Trophoblast cell (in vitro differentiated cells and primary cell): ENCODE data around the gene SMLR1.

ENCODE experiments used
- DNase-seq, 2 donors: peaks; one replicate each; pipeline ENCODE4 v3.0.0-alpha.2; 2016
- H2AFZ ChIP-seq: 2 replicates; pipeline ENCODE4 v1.6.1; 2013; ENCODE audit warnings: low read length, moderate library complexity, mild to moderate bottlenecking; ENCODE audit not compliant: insufficient read depth, poor library complexity
- H2AK5ac ChIP-seq: 2 replicates; pipeline ENCODE4 v1.6.1; 2013; ENCODE audit warnings: mild to moderate bottlenecking, low read length
- H2BK120ac ChIP-seq: 2 replicates; pipeline ENCODE4 v1.6.1; 2013; ENCODE audit warnings: low read length, mild to moderate bottlenecking, moderate library complexity; ENCODE audit not compliant: insufficient read depth, poor library complexity
- H2BK12ac ChIP-seq: 2 replicates; pipeline ENCODE4 v1.6.1; 2013; ENCODE audit warnings: mild to moderate bottlenecking, low read length, moderate library complexity
- H2BK5ac ChIP-seq: 2 replicates; pipeline ENCODE4 v1.6.1; 2013; ENCODE audit warnings: low read length, low read depth, moderate library complexity, mild to moderate bottlenecking; ENCODE audit not compliant: poor library complexity
- H3K14ac ChIP-seq: 2 replicates; pipeline ENCODE4 v1.6.1; 2013; ENCODE audit warnings: mild to moderate bottlenecking, low read length
- H3K18ac ChIP-seq: 2 replicates; pipeline ENCODE4 v1.6.1; 2013; ENCODE audit warnings: mild to moderate bottlenecking, low read length
- H3K23ac ChIP-seq: 2 replicates; pipeline ENCODE4 v1.6.1; 2013; ENCODE audit warnings: low read length
- H3K27ac ChIP-seq: 2 replicates; pipeline ENCODE4 v1.5.1; 2013; ENCODE audit warnings: low read depth, mild to moderate bottlenecking, inconsistent platforms, low read length, moderate library complexity
- H3K27me3 ChIP-seq: 2 replicates; pipeline ENCODE4 v1.6.1; 2013; ENCODE audit warnings: inconsistent platforms, mild to moderate bottlenecking, low read length, moderate library complexity; ENCODE audit not compliant: insufficient read depth
- H3K36me3 ChIP-seq, 2 experiments: 1 replicate in 1 of 2; 2 replicates in 1 of 2; pipeline ENCODE4 v1.6.1; 2013; ENCODE audit warnings: low read length in 2 of 2, mild to moderate bottlenecking in 2 of 2, moderate library complexity in 1 of 2; ENCODE audit not compliant: insufficient read depth in 2 of 2, control insufficient read depth in 1 of 2
- H3K4ac ChIP-seq: 2 replicates; pipeline ENCODE4 v1.6.1; 2013; ENCODE audit warnings: low read depth, mild to moderate bottlenecking, low read length, moderate library complexity
- H3K4me1 ChIP-seq, 2 experiments: 1 replicate in 1 of 2; 2 replicates in 1 of 2; pipeline ENCODE4 v1.6.1; 2013; ENCODE audit warnings: low read length in 2 of 2, mild to moderate bottlenecking in 2 of 2, moderate library complexity in 1 of 2; ENCODE audit not compliant: insufficient read depth in 2 of 2, control insufficient read depth in 1 of 2
- H3K4me2 ChIP-seq: 2 replicates; pipeline ENCODE4 v1.6.1; 2013; ENCODE audit warnings: inconsistent platforms, mild to moderate bottlenecking, low read length, moderate library complexity
- H3K4me3 ChIP-seq: 2 replicates; pipeline ENCODE4 v1.5.1; 2013; ENCODE audit warnings: mild to moderate bottlenecking, low read depth, low read length, inconsistent platforms
- H3K79me1 ChIP-seq: one replicate; pipeline ENCODE4 v1.6.1; 2013; ENCODE audit warnings: low read length
- H3K79me2 ChIP-seq: 2 replicates; pipeline ENCODE4 v1.6.1; 2013; ENCODE audit warnings: low read length, mild to moderate bottlenecking; ENCODE audit not compliant: control insufficient read depth, insufficient read depth, poor library complexity
- H3K9ac ChIP-seq: 2 replicates; pipeline ENCODE4 v1.6.1; 2013; ENCODE audit warnings: mild to moderate bottlenecking, low read length
- H3K9me3 ChIP-seq: 2 replicates; pipeline ENCODE4 v1.6.1; 2013; ENCODE audit warnings: low read depth, mild to moderate bottlenecking, control low read depth, inconsistent platforms, low read length; ENCODE audit not compliant: insufficient read depth
- H4K12ac ChIP-seq: 2 replicates; pipeline ENCODE4 v1.6.1; 2013; ENCODE audit warnings: low read depth, mild to moderate bottlenecking, low read length, moderate library complexity
- H4K8ac ChIP-seq: 2 replicates; pipeline ENCODE4 v1.6.1; 2013; ENCODE audit warnings: low read depth, mild to moderate bottlenecking, low read length, moderate library complexity
- H4K91ac ChIP-seq: one replicate; pipeline ENCODE4 v1.6.1; 2013; ENCODE audit warnings: low read depth, mild to moderate bottlenecking, low read length, moderate library complexity
- WGBS: extraction: QIAGEN DNeasy Blood & Tissue Kit; methylation state at CpG from one replicate; pipeline ENCODE4 v1.1.7; 2013; ENCODE audit warnings: missing lambda C conversion rate; ENCODE audit not compliant: insufficient read length, insufficient coverage; ENCODE audit errors: extremely low coverage; 5-methylcytosine and 5-hydroxymethylcytosine counted together

Gene SMLR1

DNA sequence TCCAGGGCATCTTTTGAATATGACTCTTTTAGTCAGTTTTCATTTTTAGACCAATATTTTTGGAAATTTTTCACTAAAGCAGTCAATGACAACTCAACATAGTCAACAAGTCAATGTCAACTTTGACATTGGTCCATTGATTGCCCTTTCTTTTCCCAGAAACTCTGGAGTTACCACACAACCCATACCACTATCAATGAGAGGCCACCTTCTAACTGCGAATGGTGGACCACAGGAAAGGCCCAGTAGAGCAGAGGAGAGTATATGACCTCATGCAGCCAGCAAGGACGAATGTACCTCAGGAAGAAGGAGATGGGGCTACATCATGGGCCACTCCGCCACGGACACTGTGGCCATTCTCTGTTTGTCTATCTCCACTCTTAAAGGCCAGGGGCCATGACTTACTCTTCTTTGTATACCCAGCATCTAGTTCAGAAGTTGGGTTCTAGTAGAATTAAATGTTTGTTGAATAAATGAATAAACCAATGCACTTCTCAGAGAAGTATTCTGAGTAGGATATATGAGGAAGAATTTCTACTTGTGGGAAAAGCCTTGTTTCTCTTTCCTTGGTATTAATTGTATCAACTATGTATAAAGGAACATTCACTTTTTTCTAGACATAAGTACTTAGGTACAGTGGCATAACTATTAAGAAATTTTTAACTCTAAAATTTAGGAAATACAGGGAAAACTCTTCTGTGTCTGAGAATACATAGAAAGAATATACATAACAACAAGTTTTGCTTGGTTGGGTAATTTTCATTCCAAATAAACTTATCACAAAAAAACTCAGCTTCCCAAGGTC, 562 bp upstream of the SMLR1 start:
- WGBS: no CpG with 5 or more reads among the region's 4 CpGs
- H4K12ac ChIP-seq: no peak overlapping the region
- no peak overlapping the region for H3K14ac ChIP-seq
- no peaks in the 10 kb centered on the region for H3K79me2 ChIP-seq
- no peaks in the 10 kb centered on the region for H3K4me1 ChIP-seq
- no peak overlapping the region for H2AK5ac ChIP-seq
- no peak overlapping the region for H3K9ac ChIP-seq
- H3K36me3 ChIP-seq: no peaks in the 10 kb centered on the region
- H3K27me3 ChIP-seq: no peaks in the 10 kb centered on the region
- H2BK120ac ChIP-seq: no peak overlapping the region
- H3K79me1 ChIP-seq: no peaks in the 10 kb centered on the region
- no peaks in the 10 kb centered on the region for H3K9me3 ChIP-seq
- H3K18ac ChIP-seq: no peak overlapping the region
- no peak overlapping the region for H2BK12ac ChIP-seq
- no peak overlapping the region for H3K4ac ChIP-seq
- H3K4me3 ChIP-seq: no peak overlapping the region
- H2BK5ac ChIP-seq: no peak overlapping the region
- H4K8ac ChIP-seq: no peak overlapping the region
- H3K23ac ChIP-seq: no peak overlapping the region
- no peak for DNase-seq
- H3K27ac ChIP-seq: no peak overlapping the region
- no peak overlapping the region for H3K4me2 ChIP-seq
- no peak overlapping the region for H4K91ac ChIP-seq
- no peak overlapping the region for H2AFZ ChIP-seq

DNA sequence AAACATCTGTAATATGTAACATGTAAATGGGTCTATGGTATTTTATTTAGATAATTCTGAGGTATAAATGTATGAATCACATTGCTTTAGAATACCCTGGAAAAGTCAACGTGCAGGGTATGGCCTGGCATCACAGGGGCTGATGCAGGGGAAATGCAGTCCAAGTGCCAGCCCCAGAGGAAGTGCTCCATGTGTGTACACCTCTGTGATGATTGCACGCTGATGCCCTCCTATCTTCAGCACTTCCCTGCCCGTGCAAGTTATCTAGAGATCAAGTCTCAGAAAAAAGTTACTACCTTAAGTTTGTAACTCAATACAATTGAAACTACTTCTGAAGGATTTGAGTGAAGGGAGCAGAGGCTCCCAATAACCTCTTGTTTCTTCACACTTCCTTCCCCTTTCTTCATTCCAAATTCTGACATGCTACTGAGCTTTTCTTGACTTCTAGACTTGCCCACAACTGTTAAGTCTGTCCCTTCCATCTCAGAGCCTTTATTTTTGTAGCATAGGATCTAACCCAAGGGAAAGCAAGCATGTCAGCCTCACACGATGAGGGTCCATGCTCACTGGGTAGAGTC, 2.2 kb downstream of the SMLR1 start:
- WGBS: no CpG with 5 or more reads among the region's 4 CpGs
- H3K14ac ChIP-seq: no peak overlapping the region

DNA sequence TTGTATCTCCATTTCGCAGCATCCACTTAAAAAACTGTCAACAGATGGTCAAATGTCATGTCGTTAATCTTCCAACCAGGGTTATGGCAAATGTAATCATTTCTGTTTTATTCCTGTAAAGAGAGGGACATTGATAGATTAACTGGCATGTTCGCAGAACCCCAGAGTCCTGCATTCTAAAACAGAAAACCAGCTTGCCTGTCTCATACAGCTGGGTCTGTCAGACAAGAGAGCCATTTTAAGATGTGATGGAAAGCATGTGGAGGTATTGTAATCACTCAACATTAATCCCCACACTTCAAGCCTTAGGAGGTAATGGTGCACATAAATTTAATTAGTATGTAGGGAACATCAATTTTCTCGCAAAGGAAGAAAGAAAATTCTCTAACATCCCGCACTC, 4.4 kb downstream of the SMLR1 start:
- H2BK5ac ChIP-seq: no peak overlapping the region
- no peak overlapping the region for H4K91ac ChIP-seq
- no peak overlapping the region for H3K14ac ChIP-seq
- no peak overlapping the region for H4K12ac ChIP-seq
- H3K9me3 ChIP-seq: no peaks in the 10 kb centered on the region
- no peaks in the 10 kb centered on the region for H3K79me1 ChIP-seq
- no peaks in the 10 kb centered on the region for H3K36me3 ChIP-seq
- no peak overlapping the region for H2BK120ac ChIP-seq
- no peak overlapping the region for H3K23ac ChIP-seq
- H3K79me2 ChIP-seq: no peaks in the 10 kb centered on the region
- no peak overlapping the region for H3K18ac ChIP-seq
- H2AFZ ChIP-seq: no peak overlapping the region
- no peaks in the 10 kb centered on the region for H3K4me1 ChIP-seq
- H3K27ac ChIP-seq: no peak overlapping the region
- H3K27me3 ChIP-seq: no peaks in the 10 kb centered on the region
- no peak overlapping the region for H3K4me3 ChIP-seq
- no peak overlapping the region for H3K4ac ChIP-seq
- WGBS: no CpG with 5 or more reads among the region's 5 CpGs
- no peak overlapping the region for H2BK12ac ChIP-seq
- H4K8ac ChIP-seq: no peak overlapping the region
- no peak overlapping the region for H3K4me2 ChIP-seq
- no peak for DNase-seq
- no peak overlapping the region for H3K9ac ChIP-seq
- H2AK5ac ChIP-seq: no peak overlapping the region

More for the DNA sequence above, 2.2 kb downstream of the SMLR1 start:
- Histone ChIP-seq H3K4me2 (no peak overlapping the region), H3K4ac (no peak overlapping the region), H2AFZ (no peak overlapping the region), H4K8ac (no peak overlapping the region), H4K91ac (no peak overlapping the region), H3K4me1 (no peaks in the 10 kb centered on the region), H3K27ac (no peak overlapping the region), H3K36me3 (no peaks in the 10 kb centered on the region), H3K79me2 (no peaks in the 10 kb centered on the region), H2BK12ac (no peak overlapping the region), H3K23ac (no peak overlapping the region), H3K18ac (no peak overlapping the region), H2BK5ac (no peak overlapping the region), H2BK120ac (no peak overlapping the region), H4K12ac (no peak overlapping the region), H3K9ac (no peak overlapping the region), H3K4me3 (no peak overlapping the region), H3K9me3 (no peaks in the 10 kb centered on the region), H3K79me1 (no peaks in the 10 kb centered on the region), H2AK5ac (no peak overlapping the region), H3K27me3 (no peaks in the 10 kb centered on the region)
- no peak for DNase-seq

DNA sequence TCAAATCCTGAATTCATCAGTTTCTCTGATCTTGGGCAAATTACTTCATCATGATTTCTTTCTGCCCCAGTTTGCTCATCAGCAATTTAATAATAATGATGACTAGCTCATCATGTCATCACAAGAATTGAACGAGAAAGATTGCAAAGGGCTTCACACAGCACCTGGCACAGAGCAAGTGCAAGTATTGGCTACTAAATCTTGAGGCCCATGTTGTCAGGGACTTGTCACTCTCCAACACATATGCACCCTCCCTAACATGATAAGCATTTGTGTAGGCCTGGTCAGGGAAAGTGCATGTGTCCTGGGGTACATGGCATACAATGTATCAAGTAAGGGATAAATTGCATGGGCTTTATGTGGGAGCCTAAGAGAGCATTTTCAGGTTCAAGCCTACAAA, 6.4 kb downstream of the SMLR1 start:
- Histone ChIP-seq H3K4me1 (no peaks in the 10 kb centered on the region), H2BK120ac (no peak overlapping the region), H3K14ac (no peak overlapping the region), H3K4me2 (no peak overlapping the region), H3K36me3 (no peaks in the 10 kb centered on the region), H2AFZ (no peak overlapping the region), H3K27ac (no peak overlapping the region), H3K79me2 (no peaks in the 10 kb centered on the region), H3K4ac (no peak overlapping the region), H4K12ac (no peak overlapping the region), H3K27me3 (no peaks in the 10 kb centered on the region), H3K4me3 (no peak overlapping the region), H2BK5ac (no peak overlapping the region), H2AK5ac (no peak overlapping the region), H3K9ac (no peak overlapping the region), H3K23ac (no peak overlapping the region), H3K79me1 (no peaks in the 10 kb centered on the region), H4K91ac (no peak overlapping the region), H3K18ac (no peak overlapping the region), H3K9me3 (no peaks in the 10 kb centered on the region), H4K8ac (no peak overlapping the region), H2BK12ac (no peak overlapping the region)
- DNase-seq: no peak
- WGBS: no CpG with 5 or more reads among the region's 1 CpG
